GM19468 (cell line): ENCODE data around the gene MRGPRX3.

Experiments
- ATAC-seq: cut with Tn5 transposase; IDR thresholded peaks from one replicate; pipeline ENCODE4 v1.9.1; 2021; ENCODE audit warnings: mild to moderate bottlenecking, moderate library complexity, moderate number of reproducible peaks; ENCODE audit not compliant: unreplicated experiment; ENCODE audit errors: extremely low read depth

Gene MRGPRX3

DNA sequence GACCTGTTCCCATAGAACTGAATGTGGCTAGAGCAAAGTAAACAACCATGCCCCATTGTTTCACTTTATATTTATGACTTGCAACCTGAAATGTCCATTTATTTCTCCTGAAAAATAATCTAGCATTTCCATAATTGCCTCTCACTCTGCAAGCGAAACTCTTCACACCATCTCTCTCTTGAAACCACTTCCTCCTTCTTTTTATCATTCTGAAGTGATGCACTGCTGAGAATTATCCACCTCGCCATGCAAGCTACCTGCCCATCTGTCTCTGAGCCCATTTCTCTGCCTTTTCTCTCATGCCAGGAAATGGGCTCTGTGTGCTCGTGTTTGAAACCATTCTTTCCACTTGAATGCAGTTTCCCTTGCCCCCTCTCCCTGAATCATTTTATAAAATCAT is 13.5 kb downstream of the MRGPRX3 start:
- no peak for ATAC-seq

DNA sequence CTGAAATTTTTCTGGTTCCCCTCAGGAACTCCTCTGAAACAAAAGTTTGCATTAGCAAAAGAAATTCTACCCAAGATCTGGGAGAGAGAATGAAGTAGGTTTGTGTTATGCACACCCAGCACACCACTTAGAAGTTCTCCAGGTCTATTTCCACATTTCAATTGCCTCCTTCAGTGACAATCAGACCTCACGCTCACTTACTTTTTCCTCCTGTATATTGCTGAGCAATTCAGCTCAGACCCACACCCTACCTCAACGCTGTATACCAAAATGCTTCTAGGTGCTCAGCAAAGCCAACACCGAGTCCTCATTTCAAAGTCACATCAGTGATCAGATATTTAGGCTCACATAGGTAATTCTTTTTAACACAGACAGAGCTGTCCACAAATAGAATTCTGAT is 19.2 kb downstream of the MRGPRX3 start:
- no peak for ATAC-seq

DNA sequence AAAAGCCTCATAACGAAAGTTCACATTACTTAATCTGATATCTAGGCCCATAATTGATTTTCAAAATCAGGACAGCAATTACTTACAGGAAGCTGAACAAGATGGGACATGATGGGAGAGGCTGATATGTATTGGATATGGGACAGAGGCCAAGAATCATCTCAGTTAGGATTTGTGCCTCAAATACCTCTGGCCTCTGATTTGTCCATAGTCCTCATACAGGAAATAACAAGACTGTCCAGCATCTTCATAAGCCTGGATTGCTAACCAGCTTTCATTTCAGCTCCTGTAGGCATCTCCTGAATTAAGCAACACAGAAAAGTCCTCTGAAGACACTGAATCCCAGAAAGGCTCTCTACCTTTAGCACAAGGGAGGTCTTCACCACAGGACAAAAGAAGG is 36.0 kb downstream of the MRGPRX3 start:
- ATAC-seq, result no peak

DNA sequence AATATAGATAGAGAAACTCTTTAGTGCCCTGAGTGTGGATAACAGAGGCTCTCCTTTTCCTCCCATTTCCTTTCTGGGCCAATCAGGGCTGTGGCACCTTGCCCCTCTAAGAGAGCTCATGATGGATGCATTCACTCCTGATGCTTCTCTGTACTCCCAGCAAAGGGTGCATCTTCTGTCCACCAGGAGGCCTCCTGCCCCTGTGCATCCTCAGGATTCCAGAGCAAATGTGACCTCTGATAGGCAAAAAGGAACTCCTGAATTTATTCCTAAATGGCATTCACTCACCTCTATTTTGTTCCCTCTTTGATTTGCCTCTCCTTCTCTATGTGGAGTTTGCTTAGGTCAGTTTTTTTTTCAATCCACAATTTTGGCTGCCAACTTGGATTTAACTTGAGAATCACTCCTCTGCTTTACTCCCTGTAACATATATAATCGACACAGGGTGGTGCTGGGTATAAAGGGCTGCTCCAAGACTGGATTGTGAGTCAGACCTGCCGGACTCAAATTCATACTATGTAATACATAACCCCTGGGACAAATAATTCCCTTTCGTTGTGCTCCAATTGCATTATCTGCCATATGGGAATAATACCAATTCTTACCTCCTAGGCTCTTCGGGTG is 39.1 kb downstream of the MRGPRX3 start:
- no peak for ATAC-seq

DNA sequence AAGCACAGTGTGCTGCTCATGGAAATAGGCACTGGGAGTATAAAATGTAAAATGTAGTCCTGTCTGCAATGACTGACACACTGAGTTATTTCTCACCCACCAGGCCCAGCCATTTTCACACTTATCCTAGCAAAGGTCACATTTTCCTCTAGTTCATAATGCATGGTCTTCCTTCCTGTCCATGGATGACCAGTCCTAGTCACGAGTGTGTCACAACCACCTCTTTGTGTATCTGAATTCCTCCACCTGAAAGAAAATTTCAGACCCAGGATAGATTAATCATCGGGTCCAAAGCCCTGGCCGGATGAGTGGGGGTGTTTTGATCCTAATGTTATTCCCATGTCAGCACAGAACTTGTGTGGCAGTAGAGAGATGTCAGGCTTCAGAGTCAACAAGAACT is 40.3 kb downstream of the MRGPRX3 start, which contains the start of gene MRGPRX4:
MRGPRX4 (plus strand) TSS at position 172 of the 400 bp plus-strand sequence. CDS start 420 bp downstream, outside the sequence.
- no peak for ATAC-seq

DNA sequence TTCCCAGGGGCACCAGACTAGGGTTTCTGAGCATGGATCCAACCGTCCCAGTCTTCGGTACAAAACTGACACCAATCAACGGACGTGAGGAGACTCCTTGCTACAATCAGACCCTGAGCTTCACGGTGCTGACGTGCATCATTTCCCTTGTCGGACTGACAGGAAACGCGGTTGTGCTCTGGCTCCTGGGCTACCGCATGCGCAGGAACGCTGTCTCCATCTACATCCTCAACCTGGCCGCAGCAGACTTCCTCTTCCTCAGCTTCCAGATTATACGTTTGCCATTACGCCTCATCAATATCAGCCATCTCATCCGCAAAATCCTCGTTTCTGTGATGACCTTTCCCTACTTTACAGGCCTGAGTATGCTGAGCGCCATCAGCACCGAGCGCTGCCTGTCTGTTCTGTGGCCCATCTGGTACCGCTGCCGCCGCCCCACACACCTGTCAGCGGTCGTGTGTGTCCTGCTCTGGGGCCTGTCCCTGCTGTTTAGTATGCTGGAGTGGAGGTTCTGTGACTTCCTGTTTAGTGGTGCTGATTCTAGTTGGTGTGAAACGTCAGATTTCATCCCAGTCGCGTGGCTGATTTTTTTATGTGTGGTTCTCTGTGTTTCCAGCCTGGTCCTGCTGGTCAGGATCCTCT is 41.0 kb downstream of the MRGPRX3 start:
- ATAC-seq, result no peak
